Ovary (tissue), 9 donors: ENCODE results near the gene CTLA4. TPM values are rescaled to one million over a fixed set of nuclear protein-coding genes. Genes with fewer than 3 reads are reported as not detected.

ENCODE experiments used
- DNase-seq, 5 donors: peaks; one replicate each; pipeline ENCODE4 v3.0.0-alpha.2; 2019 to 2020
- H3K27ac ChIP-seq, 2 donors: fragments of 200-600 bp; one replicate each; pipeline versions ENCODE4 v1.5.1 to v1.8.0; 2019 to 2022
- H3K27me3 ChIP-seq: fragments of 200-600 bp; one replicate; pipeline ENCODE4 v1.8.0; 2022
- H3K36me3 ChIP-seq: fragments of 200-600 bp; sonication (generic); one replicate; pipeline ENCODE4 v1.5.1; 2019
- H3K4me1 ChIP-seq: one replicate; pipeline ENCODE4 v1.8.1; 2013; ENCODE audit warnings: mild to moderate bottlenecking, moderate library complexity; ENCODE audit not compliant: insufficient read depth
- H3K4me3 ChIP-seq: fragments of 200-600 bp; sonication (generic); one replicate; pipeline ENCODE4 v1.5.1; 2017
- H3K9me3 ChIP-seq, 2 donors: fragments of 200-600 bp in 1 of 2; sonication (generic) in 1 of 2; one replicate each; pipeline versions ENCODE4 v1.5.1 to v1.8.1; 2013 to 2019; ENCODE audit warnings: mild to moderate bottlenecking in 1 of 2, moderate library complexity in 1 of 2
- CTCF ChIP-seq, 3 donors: fragments of 450-650 bp in 2 of 3; fragments of 200-600 bp in 1 of 3; IDR thresholded peaks; one replicate each; pipeline versions ENCODE4 v1.5.1 to v1.8.0; 2016 to 2022; ENCODE audit warnings: antibody characterized with exemption in 3 of 3, mild to moderate bottlenecking in 1 of 3
- EP300 ChIP-seq: sonication (generic); formaldehyde crosslinking; IDR thresholded peaks from one replicate; pipeline ENCODE4 v1.6.1; 2017; ENCODE audit warnings: antibody characterized with exemption
- POLR2A ChIP-seq: fragments of 450-650 bp; IDR thresholded peaks from one replicate; pipeline ENCODE4 v1.6.1; 2017; ENCODE audit warnings: antibody characterized with exemption, mild to moderate bottlenecking, moderate library complexity
- WGBS, 3 donors: extraction: QIAGEN DNeasy Blood & Tissue Kit in 1 of 3; methylation state at CpG; one replicate each; pipeline versions ENCODE4 v1.1.5 to v1.1.7; 2013 to 2017; 5-methylcytosine and 5-hydroxymethylcytosine counted together
- intact Hi-C, 4 donors: fragments of 100-400 bp; cut with DNase I; formaldehyde crosslinking; loops; one replicate each; pipeline versions ENCODE4 v1.11.0 to v1.15.1; 2022 to 2023
- polyA plus RNA-seq, 2 donors: library from polyadenylated mRNA; stranded (reverse); fragments of 200-250 nt in 1 of 2; fragments of 350-450 nt in 1 of 2; fragmentation: Illumina TruSeq in 1 of 2; extraction: RNeasy Lipid Tissue Mini Kit (QIAGEN cat#74804) in 1 of 2; gene quantifications; one replicate each; pipeline ENCODE4 v1.2.3, GENCODE V29; 2013 to 2014
- total RNA-seq, 7 donors: library from RNA; depleted of rRNA in 2 of 7; stranded (reverse); fragments of >200 nt in 2 of 7; fragmentation: NEBNext Ultra II Directional in 3 of 7; extraction: Animal tissue kit (Norgen Biotek cat#: 25700) in 3 of 7; gene quantifications; one replicate each; pipeline versions ENCODE4 v1.1.0 to v1.2.4, GENCODE V29; 2016 to 2023
- donor health status: DM: no; HTN: no; CAD: no; lungs with moderate emphysema.
- donor health status: DM: no; HTN: no; CAD: no.
- donor health status: Bipolar disorder and iron deficiency.
- donor health status: DM: yes; HTN: yes; CAD: no.
- donor health status: DM: no; HTN: no; CAD: no.
- donor health status: DM: yes; HTN: yes; CAD: no.

CTLA4 gene
- total and polyA plus RNA-seq, 9 donors: 0.04 to 0.51 (median 0.17) TPM; not detected in 6

GRCh38 chr2:203918264-203918663 is 50.7 kb downstream of the CTLA4 start:
- H3K4me1 ChIP-seq: no peaks in the 10 kb centered on the region
- H3K36me3 ChIP-seq: no peaks in the 10 kb centered on the region
- H3K27me3 ChIP-seq: no peaks in the 10 kb centered on the region
- intact Hi-C loops: no loop called here
- H3K4me3 ChIP-seq: no peak overlapping the region
- H3K9me3 ChIP-seq: no peaks in the 10 kb centered on the region
- no peak overlapping the region for H3K27ac ChIP-seq
- no peak for DNase-seq
- TF ChIP-seq EP300 (no peak), POLR2A (no peak), CTCF (IDR thresholded peaks at IDR 0.05) (no peak)
- 13 to 18% (median 18%) methylated on average over 7 of the region's 7 CpGs for WGBS, 3 donors

GRCh38 chr2:203918839-203919238 is 51.3 kb downstream of the CTLA4 start:
- no peaks in the 10 kb centered on the region for H3K4me1 ChIP-seq
- H3K4me3 ChIP-seq: no peak overlapping the region
- TF ChIP-seq CTCF (IDR thresholded peaks at IDR 0.05) (no peak), POLR2A (no peak), EP300 (no peak)
- H3K27me3 ChIP-seq: no peaks in the 10 kb centered on the region
- H3K9me3 ChIP-seq: no peaks in the 10 kb centered on the region
- H3K27ac ChIP-seq: no peak overlapping the region
- WGBS, 3 donors: 55 to 72% (median 58%) methylated on average over 3 of the region's 3 CpGs
- intact Hi-C loops: no loop called here
- no peak for DNase-seq
- no peaks in the 10 kb centered on the region for H3K36me3 ChIP-seq

Other genes starting within 250 kb of the CTLA4 start
- 1 to 10 TPM in 5 of 7 donors, under 1 TPM in 2; 0.46 to 2.9 (median 1.2) TPM for gene CD28, start 161.1 kb upstream of the CTLA4 start, total RNA-seq
- 1 to 10 TPM in 1 of 2 donors, under 1 TPM in 1; 0.18 to 4.3 TPM for gene CD28, start 161.1 kb upstream of the CTLA4 start, polyA plus RNA-seq
- under 1 TPM in 3 of 7 donors, not detected in 4; 0.07 to 0.33 (median 0.11) TPM for gene ICOS, start 69.0 kb downstream of the CTLA4 start, total RNA-seq
- gene ICOS, start 69.0 kb downstream of the CTLA4 start, polyA plus RNA-seq: under 1 TPM; 0.05 to 0.40 TPM